ENCODE results near the gene FGF21. TPM values are rescaled to one million over a fixed set of nuclear protein-coding genes. Genes with fewer than 3 reads are reported as not detected.

FGF21 gene
- total RNA-seq, 5 donors from 2014 or later (not counting 1 experiment from before 2014, with no cell fraction given), result not detected

DNA sequence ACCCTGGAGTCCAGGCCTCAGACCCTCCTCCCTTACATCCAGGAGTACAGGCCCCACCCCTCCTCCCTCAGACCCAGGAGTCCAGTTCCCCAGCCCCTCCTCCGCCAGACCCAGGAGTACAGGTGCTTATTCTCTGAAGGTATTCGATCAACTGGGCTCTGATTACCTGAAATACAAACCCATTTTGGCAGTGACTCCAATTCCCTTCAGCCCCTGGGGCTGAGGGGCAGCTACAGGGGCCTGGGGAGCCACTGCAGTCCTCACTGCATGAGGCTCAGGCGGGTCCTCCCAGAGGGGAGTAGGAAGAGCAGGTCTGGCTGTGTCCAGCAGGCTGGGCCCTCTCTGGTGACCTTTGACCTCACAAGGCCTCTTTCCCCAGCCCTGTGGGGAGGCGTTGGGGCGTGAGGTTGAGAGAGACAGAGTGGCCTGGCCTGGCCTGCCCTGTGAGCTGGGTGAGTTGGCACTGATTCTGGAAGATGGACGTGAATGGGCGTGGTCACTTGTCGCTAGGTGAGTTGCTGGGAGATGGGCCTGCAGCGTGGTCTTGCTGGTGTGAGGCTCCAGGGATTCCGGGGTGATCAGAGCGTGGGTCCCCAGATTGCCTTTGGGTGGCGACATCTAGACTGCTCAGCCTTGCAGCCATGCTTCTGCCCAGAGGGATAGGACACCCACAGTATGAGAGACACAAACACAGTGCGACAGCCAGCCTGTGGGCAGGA, 52.4 kb downstream of the FGF21 start:
- H3K4me1 ChIP-seq (ENCODE audit: control insufficient read depth in 1 of 2, extremely low read depth in 1 of 2, insufficient read depth in 2 of 2, low read length in 2 of 2), result peaks cover 6 to 31% of the 10 kb centered on the region in 2 experiments
- H3K27ac Mint-ChIP-seq, result no peak overlapping the region
- ATAC-seq (replicated peaks in 1 of 4) (no peak), DNase-seq (no peak)
- no peaks in the 10 kb centered on the region for H3K9me3 Mint-ChIP-seq
- H3K27me3 ChIP-seq (replicated peaks in 1 of 2; ENCODE audit: control insufficient read depth in 2 of 2, extremely low read depth in 1 of 2, insufficient read depth in 2 of 2, low read length in 1 of 2), result no peaks in the 10 kb centered on the region
- ChIA-PET CTCF (no interaction called here), POLR2A (no interaction called here)
- peaks cover 3% of the 10 kb centered on the region for H3K36me3 Mint-ChIP-seq
- H3K9me3 ChIP-seq, result no peaks in the 10 kb centered on the region
- WGBS (ENCODE audit: insufficient coverage), result 96% methylated on average over 11 of the region's 13 CpGs
- H3K27me3 Mint-ChIP-seq, result no peaks in the 10 kb centered on the region
- H3K4me1 Mint-ChIP-seq, result peaks cover 25 to 45% (median 30%) of the 10 kb centered on the region in 3 donors
- peaks cover 0 to 3% of the 10 kb centered on the region in 2 donors for H3K36me3 ChIP-seq (ENCODE audit: control insufficient read depth in 2 of 2, extremely low read depth in 1 of 2, insufficient read depth in 1 of 2, low read length in 1 of 2)
- H3K27ac ChIP-seq (ENCODE audit: low read length), result no peak overlapping the region
- H3K4me3 ChIP-seq (ENCODE audit: control insufficient read depth in 1 of 2, extremely low read depth in 1 of 2, low read length in 1 of 2), result no peak overlapping the region
- H3K4me3 Mint-ChIP-seq, result no peak overlapping the region

Other genes with a start within 250 kb of the FGF21 start
- gene LMTK3, start 243.7 kb upstream of the FGF21 start, total RNA-seq, result 10 to 100 TPM; 17.5 to 28.2 (median 23.5) TPM
- not detected for gene SULT2B1, start 203.4 kb upstream of the FGF21 start, total RNA-seq
- gene SPACA4, start 148.8 kb upstream of the FGF21 start, total RNA-seq, result not detected
- gene FAM83E, start 140.4 kb upstream of the FGF21 start, total RNA-seq, result 1 to 10 TPM in 4 of 5 donors, not detected in 1; 2.3 to 3.0 (median 2.7) TPM
- 1,000 to 10,000 TPM; 2,370 to 2,784 (median 2,662) TPM for gene RPL18, start 136.3 kb upstream of the FGF21 start, total RNA-seq
- 10 to 100 TPM; 18.0 to 37.0 (median 31.8) TPM for gene SPHK2, start 136.0 kb upstream of the FGF21 start, total RNA-seq
- 10 to 100 TPM; 24.5 to 57.2 (median 56.0) TPM for gene DBP, start 118.1 kb upstream of the FGF21 start, total RNA-seq
- 10 to 100 TPM in 4 of 5 donors, 1 to 10 TPM in 1; 8.0 to 18.5 (median 11.0) TPM for gene CA11, start 109.3 kb upstream of the FGF21 start, total RNA-seq
- 1 to 10 TPM; 2.2 to 4.2 (median 3.5) TPM for gene NTN5, start 82.5 kb upstream of the FGF21 start, total RNA-seq
- gene FUT2, start 59.6 kb upstream of the FGF21 start, total RNA-seq, result under 1 TPM in 1 of 5 donors, not detected in 4; 0.16 TPM
- gene MAMSTR, start 35.8 kb upstream of the FGF21 start, total RNA-seq, result 1 to 10 TPM in 4 of 5 donors, under 1 TPM in 1; 0.56 to 2.4 (median 1.6) TPM
- gene RASIP1, start 14.9 kb upstream of the FGF21 start, total RNA-seq, result under 1 TPM in 3 of 5 donors, not detected in 2; 0.23 to 0.65 (median 0.32) TPM
- gene IZUMO1, start 8.6 kb upstream of the FGF21 start, total RNA-seq, result not detected
- gene FUT1, start 2.9 kb upstream of the FGF21 start, total RNA-seq, result under 1 TPM; 0.09 to 0.28 (median 0.15) TPM
- 10 to 100 TPM; 21.5 to 40.6 (median 36.6) TPM for gene BCAT2, start 55.5 kb downstream of the FGF21 start, total RNA-seq
- gene HSD17B14, start 81.0 kb downstream of the FGF21 start, total RNA-seq, result 1 to 10 TPM in 2 of 5 donors, under 1 TPM in 2, not detected in 1; 0.58 to 2.1 (median 1.1) TPM
- 10 to 100 TPM in 1 of 5 donors, 1 to 10 TPM in 4; 2.7 to 11.8 (median 5.2) TPM for gene PLEKHA4, start 113.1 kb downstream of the FGF21 start, total RNA-seq
- 100 to 1,000 TPM in 2 of 5 donors, 10 to 100 TPM in 3; 74.4 to 713 (median 93.6) TPM for gene PPP1R15A, start 116.9 kb downstream of the FGF21 start, total RNA-seq
- under 1 TPM in 1 of 5 donors, not detected in 4; 0.26 TPM for gene TULP2, start 143.2 kb downstream of the FGF21 start, total RNA-seq
- 100 to 1,000 TPM; 122 to 177 (median 165) TPM for gene NUCB1, start 144.8 kb downstream of the FGF21 start, total RNA-seq
- gene DHDH, start 178.2 kb downstream of the FGF21 start, total RNA-seq, result 1 to 10 TPM in 4 of 5 donors, under 1 TPM in 1; 0.93 to 1.7 (median 1.2) TPM
- gene BAX, start 199.4 kb downstream of the FGF21 start, total RNA-seq, result 100 to 1,000 TPM in 3 of 5 donors, 10 to 100 TPM in 2; 76.6 to 201 (median 183) TPM
- 1,000 to 10,000 TPM in 2 of 5 donors, 100 to 1,000 TPM in 3; 594 to 1,085 (median 906) TPM for gene FTL, start 209.8 kb downstream of the FGF21 start, total RNA-seq
- gene GYS1, start 237.8 kb downstream of the FGF21 start, total RNA-seq, result 10 to 100 TPM; 28.1 to 58.9 (median 52.4) TPM
- 10 to 100 TPM; 20.3 to 48.7 (median 41.4) TPM for gene RUVBL2, start 238.4 kb downstream of the FGF21 start, total RNA-seq

Data from T-cell (primary cell).